ENCODE measurements around the gene DOHH.

Gene DOHH

DNA sequence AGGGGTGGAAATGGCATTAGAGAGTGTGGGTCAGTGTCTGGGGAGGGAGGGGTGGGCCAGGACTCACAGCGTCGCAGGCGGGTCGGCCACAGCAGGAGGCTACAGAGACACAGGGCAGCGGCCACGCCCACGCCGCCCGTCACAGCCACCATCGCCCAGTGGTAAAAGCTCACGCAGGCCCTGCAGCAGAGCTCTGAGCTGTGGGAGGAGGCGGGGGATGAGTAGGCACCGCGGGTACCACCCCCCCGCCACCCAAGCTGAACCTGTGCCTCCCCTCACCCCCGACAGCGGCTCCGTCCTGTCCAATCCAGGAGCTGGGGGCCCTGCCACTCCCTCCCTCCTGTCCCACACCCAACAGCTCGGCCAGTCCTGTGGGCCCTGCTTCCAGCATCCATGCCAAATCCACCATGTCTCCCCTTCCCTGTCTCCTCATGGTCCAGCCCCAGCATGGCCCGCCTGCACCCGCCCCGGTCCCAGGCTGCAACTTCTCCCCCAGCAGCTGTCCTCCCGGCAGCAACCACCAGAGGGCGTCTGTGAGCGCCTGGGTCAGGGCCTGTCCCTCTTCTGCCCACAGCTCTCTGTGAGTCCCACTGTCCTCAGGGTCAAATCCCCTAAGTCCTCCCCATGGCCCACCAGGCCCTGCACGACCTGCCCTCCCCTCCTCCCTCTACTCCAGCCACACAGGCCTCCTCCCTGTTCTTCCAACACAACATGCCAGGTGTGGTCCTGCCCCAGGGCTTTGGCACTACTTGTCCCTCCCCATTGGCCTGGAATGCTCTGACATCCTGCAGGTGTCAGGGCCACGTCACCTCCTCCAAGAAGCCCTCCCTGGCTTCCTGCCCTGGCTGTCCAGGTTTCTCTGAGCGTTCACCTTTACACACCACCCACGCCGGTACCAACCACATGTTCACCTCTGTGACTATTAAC is 44.5 kb upstream of the DOHH start:
- DNase-seq (ENCODE audit: low read depth) = peak; percentile 50
- peak; percentile 95 for TF ChIP-seq CTCF (conservative IDR thresholded peaks at IDR 0.05; ENCODE audit: low read depth, low read length)
- H3K4me3 ChIP-seq (ENCODE audit: low read depth, low read length) = no peak overlapping the region

- H3K4me3 ChIP-seq (ENCODE audit: low read depth, low read length) = no peak overlapping the region
- no peak for TF ChIP-seq CTCF (conservative IDR thresholded peaks at IDR 0.05; ENCODE audit: low read depth, low read length)
- no peak for DNase-seq (ENCODE audit: low read depth)
Measured at GRCh38 chr19:3544058-3544376, 43.5 kb upstream of the DOHH start.

DNA sequence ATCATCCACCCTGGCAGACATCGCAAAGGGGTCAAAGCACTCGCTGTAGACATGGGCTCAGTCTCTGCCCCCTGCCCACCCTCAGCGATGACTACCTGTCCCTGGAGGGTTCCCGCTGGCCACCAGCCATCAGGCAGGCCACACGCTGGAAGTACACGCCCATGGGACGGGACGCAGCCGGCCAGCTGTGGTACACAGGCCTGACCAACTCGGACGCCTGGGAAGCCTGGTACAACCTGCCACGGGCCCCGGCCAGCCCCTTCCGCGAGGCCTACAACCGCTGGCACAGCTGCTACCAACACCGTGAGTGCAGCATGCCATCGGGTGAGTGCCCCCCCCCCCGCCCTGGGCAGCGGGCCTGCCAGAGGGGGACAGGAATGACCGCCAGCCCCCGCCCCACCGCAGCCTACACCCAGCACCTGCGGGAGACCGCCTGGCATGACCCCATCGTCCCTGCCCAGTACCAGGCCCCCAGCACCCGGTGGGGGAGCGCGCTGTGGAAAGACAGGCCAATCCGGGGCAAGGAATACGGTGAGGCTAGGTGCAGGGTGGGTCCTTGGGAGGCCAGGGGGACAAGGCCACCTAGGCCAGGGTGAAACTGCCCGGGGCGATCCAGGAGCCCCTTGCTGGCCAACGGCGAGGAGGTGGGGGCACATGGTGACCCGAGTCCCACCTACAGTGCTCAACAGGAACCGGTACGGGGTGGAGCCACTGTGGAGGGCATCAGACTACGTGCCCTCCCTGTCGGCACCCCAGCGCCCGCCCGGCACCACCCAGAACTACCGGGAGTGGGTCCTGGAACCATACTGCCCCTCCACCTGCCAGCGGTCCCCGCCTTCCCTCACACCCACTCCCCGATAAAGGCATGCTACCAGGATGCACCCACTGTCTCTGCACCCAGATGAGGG is 42.9 kb upstream of the DOHH start:
- DNase-seq (ENCODE audit: low read depth) = no peak
- no peak overlapping the region for H3K4me3 ChIP-seq (ENCODE audit: low read depth, low read length)
- TF ChIP-seq CTCF (conservative IDR thresholded peaks at IDR 0.05; ENCODE audit: low read depth, low read length) = no peak

DNA sequence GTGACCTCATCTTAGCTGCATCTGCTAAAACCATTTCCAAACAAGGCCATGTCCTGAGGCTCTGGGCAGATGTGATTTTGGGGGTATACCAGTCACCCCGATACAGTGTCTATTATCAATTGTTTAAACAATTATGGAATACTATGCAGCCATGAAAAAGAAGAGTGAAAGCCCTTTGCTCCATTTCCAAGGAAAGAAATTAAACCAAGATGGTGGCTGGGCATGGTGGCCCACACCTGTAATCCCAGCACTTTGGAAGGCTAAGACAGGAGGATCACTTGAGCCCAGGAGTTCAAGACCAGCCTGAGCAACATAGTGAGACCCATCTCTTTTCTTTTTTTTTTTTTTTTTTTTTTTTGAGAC is 39.3 kb upstream of the DOHH start:
- H3K4me3 ChIP-seq (ENCODE audit: low read depth, low read length) = no peak overlapping the region
- DNase-seq (ENCODE audit: low read depth) = no peak
- TF ChIP-seq CTCF (conservative IDR thresholded peaks at IDR 0.05; ENCODE audit: low read depth, low read length) = no peak

- H3K4me3 ChIP-seq (ENCODE audit: low read depth, low read length) = no peak within 1 kb of the TSS
- peak; percentile 32 for DNase-seq (ENCODE audit: low read depth)
- no peak for TF ChIP-seq CTCF (conservative IDR thresholded peaks at IDR 0.05; ENCODE audit: low read depth, low read length)
Measured at GRCh38 chr19:3538965-3539755, 38.7 kb upstream of the DOHH start, which contains the start of gene TEKTIP1. Gene TEKTIP1 (plus strand): TSS chr19:3539174. CDS start chr19:3539178, 4 bp downstream.

DNA sequence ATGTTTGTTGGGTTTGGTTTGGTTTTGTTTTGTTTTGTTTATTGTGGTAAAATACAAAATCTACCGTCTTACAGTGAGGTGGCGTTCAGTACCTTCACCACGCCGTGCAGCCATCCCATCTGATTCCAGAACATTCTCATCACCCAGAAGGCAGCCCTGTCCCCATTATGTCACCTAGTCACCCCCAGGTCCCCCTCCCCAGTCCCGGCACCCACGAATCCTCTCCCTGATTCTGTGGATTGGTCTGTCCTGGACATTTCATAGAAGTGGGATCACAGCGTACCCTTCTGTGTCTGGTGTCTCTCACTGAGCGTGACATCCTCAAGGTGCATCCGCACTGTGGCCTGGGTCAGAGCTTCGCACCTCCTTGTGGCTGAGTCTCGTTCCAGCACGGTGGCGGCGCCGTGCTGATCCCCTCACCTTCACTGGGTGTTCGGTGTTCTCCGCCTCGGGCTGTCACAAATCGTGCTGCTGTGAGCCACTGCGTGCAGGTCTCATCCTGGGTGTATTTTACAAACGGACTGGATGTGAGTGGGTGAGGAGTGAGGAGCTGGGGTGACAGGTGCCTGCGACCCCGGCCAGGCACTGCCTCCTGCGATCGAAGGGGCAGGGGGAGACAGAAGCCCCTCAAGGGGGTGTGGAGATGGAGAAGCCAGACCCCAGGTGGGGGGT is 37.9 kb upstream of the DOHH start:
- no peak for TF ChIP-seq CTCF (conservative IDR thresholded peaks at IDR 0.05; ENCODE audit: low read depth, low read length)
- no peak overlapping the region for H3K4me3 ChIP-seq (ENCODE audit: low read depth, low read length)
- no peak for DNase-seq (ENCODE audit: low read depth)
